Tibial nerve (tissue), 3 donors: ENCODE data around the gene TMPRSS11B.
"Not testable (repeated sequence)": the region's sequence is repeated elsewhere in the genome, so short reads cannot be mapped to it uniquely, and the experiment has no call there.

Experiments
- CTCF ChIP-seq, 5 experiments: fragments of 200-600 bp in 3 of 5; fragments of 450-650 bp in 2 of 5; sonication (generic) in 3 of 5; IDR thresholded peaks; one replicate each; pipeline ENCODE4 v1.5.1; 2016 to 2019; ENCODE audit warnings: antibody characterized with exemption in 5 of 5, mild to moderate bottlenecking in 3 of 5, moderate library complexity in 2 of 5
- POLR2A ChIP-seq, 2 donors: fragments of 450-650 bp; IDR thresholded peaks; one replicate each; pipeline ENCODE4 v1.6.1; 2017; ENCODE audit warnings: antibody characterized with exemption in 2 of 2, mild to moderate bottlenecking in 2 of 2, moderate library complexity in 2 of 2

DNA sequence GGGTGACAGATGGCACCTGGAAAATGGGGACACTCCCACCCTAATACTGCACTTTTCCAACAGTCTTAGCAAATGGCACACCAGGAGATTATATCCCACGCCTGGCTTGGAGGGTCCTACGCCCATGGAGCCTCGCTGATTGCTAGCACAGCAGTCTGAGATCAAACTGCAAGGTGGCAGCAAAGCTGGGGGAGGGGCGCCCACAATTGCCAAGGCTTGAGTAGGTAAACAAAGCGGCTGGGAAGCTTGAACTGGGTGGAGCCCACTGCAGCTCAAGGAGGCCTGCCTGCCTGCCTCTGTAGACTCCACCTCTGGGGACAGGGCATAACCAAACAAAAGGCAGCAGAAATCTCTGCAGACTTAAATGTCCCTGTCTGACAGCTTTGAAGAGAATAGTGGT, 51.2 kb downstream of the TMPRSS11B start:
- not testable (repeated sequence) for TF ChIP-seq CTCF, POLR2A (IDR thresholded peaks at IDR 0.05)
